Activated effector memory CD4-positive, alpha-beta T cell treated with anti-CD3 and anti-CD28 coated beads, Interleukin-2, amount 50 U/mL, for 16 hours (primary cell): ENCODE results near the gene CTRL.

Source experiments
- DNase-seq: peaks from one replicate; pipeline ENCODE4 v3.0.0-alpha.2; 2020

Gene CTRL

GRCh38 chr16:67885976-67886375 is 45.7 kb downstream of the CTRL start:
- no peak for DNase-seq

GRCh38 chr16:67885545-67885944 is 46.1 kb downstream of the CTRL start:
- no peak for DNase-seq

GRCh38 chr16:67884684-67885083 is 47.0 kb downstream of the CTRL start, which contains the start of gene NRN1L:
Gene NRN1L (plus strand): TSS chr16:67884885. CDS start chr16:67884904, 19 bp downstream.
- no peak for DNase-seq

- DNase-seq, result peak; percentile 90
These were observed 47.8 kb downstream of the CTRL start for GRCh38 chr16:67883872-67884261.

- DNase-seq, result no peak
These were observed 48.4 kb downstream of the CTRL start for GRCh38 chr16:67883146-67883871.

GRCh38 chr16:67882374-67883145 is 49.1 kb downstream of the CTRL start:
- DNase-seq, result no peak

- no peak for DNase-seq
These were observed 50.0 kb downstream of the CTRL start for GRCh38 chr16:67881621-67882161.

- no peak for DNase-seq
These were observed 51.1 kb downstream of the CTRL start for GRCh38 chr16:67880584-67880983.

GRCh38 chr16:67879936-67880335 is 51.7 kb downstream of the CTRL start:
- DNase-seq, result no peak
